ENCODE measurements around the gene KCTD15.

- TF ChIP-seq BACH2 (CRISPR knock-in tag; IDR thresholded peaks at IDR 0.05; ENCODE audit: borderline replicate concordance) (no peak), TSHZ2 (CRISPR knock-in tag; IDR thresholded peaks at IDR 0.05) (no peak), PATZ1 (CRISPR knock-in tag; IDR thresholded peaks at IDR 0.05; ENCODE audit: borderline replicate concordance) (no peak), ISL1 (CRISPR knock-in tag; IDR thresholded peaks at IDR 0.05) (no peak)
Observed at GRCh38 chr19:33819880-33820781, 23.5 kb downstream of the KCTD15 start.
